GDM1 (cell line): ENCODE data around the gene FECH.

Experiments
- DNase-seq: peaks from one replicate; lab custom pipeline; 2025; lab: John Stamatoyannopoulos, UW

The FECH gene

DNA sequence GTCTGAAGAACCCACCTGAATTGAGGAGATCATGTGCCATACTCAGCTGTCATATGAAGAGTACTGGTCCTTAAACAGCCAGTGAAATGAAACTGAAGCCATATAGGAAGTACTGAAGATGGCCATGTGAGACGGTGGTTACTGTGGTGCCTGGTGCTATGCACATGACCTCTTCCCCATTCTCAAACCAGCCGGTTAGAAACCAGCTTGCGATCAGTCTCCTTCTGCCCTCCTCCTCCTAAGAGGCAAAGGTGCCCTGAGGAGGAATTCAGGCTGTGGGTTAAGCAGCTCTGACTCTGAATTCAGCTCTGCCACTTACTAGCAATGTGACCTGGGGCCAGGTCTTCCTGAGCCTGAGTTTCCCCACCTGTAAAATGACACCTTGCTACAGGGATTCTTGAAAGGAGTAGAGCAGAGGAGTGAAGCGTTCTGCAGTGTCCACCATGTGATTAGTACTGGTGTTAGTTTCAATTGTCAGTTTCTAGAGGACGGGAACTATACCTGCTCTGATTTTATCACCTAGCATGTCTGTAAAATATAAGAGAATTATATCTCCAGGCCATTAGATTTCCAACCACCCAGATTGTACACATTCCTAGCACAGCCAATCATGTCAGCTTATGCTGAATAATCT is 5.1 kb downstream of the FECH start:
- peak; percentile 66 for DNase-seq

- no peak for DNase-seq
Measured at GRCh38 chr18:57579934-57580333, 6.6 kb downstream of the FECH start.

DNA sequence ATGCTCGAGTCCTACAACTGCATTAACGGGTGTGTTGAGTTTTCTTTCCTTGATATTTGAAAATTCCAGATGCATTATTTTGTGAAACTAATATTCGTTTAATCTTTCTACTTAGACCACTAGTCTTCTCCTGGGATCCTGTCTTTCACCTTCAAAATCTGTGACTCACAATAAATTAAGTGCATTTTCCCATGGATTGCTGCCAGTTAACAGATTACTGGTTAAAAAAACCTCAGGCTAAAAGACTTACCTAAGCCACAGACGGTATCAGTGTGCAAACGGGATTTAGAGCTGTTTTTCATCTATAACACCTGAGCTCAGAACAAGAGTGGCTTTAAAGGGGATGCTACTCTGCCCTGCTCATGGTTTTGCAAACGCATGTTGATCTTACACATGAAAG is 10.2 kb downstream of the FECH start:
- DNase-seq, result no peak

DNA sequence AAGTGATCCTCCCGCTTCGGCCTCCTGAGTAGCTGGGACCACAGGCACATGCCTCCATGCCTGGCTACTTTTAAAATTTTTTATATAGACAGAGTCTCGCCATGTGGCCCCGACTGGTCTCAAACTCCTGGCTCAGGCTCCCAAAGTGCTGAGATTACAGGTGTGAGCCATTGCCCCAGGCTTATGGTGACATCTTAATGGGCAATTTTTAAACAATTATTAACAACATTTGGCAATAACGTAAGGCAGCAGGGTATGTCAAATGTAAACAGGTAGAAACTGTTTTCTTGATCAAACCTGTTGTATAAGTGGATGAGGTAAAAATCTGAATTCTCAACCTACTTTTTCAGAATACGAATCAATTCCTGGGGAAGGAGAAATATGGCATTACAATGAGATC is 11.0 kb downstream of the FECH start:
- DNase-seq, result no peak

GRCh38 chr18:57574866-57575265 is 11.6 kb downstream of the FECH start:
- no peak for DNase-seq

GRCh38 chr18:57570162-57570561 is 16.3 kb downstream of the FECH start:
- no peak for DNase-seq

DNA sequence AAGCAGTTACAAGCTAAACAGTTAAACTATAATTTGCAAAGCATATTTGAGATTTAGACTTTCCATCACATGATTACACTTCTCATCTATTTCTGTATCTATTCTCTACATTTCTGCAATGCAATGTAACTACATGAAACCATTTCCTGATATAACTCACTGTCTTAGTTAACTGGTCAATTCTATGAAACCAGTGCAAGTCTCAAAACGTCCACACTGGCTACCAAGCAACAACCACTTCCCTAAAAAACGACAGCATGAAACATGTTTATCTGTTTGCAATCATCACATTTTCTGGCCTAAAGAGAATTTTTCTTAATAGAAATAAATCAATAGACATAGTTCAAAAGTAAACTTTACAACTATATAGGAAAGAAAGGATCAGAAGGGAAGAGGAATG is 17.4 kb downstream of the FECH start:
- DNase-seq, result no peak

DNA sequence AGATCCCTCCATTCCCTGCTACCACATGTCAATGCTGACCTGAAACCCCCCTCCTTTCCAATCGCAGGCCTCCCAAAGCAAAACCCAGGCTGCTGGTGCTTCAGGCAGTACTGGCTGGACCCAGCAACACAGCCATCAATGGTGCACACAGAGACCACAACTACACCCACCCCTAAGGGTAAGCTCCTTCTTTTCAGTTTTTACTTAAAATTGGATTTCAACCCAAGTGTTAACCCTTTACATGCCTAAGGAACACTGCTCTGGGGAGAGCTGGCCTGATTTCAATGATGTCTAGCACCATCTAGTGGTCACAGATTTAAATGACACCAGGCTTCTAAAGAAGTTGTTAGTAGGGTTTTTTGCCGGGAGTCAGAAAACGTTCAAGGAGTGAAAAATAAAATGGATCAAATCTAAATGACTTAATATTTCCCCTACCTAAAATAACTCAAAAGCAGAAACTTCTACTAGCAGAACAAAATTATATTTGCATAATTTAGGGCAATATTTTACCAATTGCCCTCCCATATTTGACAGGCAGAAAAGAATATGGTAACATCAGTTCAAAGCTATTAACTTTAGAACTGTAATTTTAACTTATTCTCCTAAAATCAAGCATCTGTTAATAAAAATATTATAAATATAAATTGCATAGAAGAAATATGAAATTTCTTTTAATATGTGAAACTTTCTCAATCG is 24.6 kb downstream of the FECH start:
- DNase-seq, result no peak

DNA sequence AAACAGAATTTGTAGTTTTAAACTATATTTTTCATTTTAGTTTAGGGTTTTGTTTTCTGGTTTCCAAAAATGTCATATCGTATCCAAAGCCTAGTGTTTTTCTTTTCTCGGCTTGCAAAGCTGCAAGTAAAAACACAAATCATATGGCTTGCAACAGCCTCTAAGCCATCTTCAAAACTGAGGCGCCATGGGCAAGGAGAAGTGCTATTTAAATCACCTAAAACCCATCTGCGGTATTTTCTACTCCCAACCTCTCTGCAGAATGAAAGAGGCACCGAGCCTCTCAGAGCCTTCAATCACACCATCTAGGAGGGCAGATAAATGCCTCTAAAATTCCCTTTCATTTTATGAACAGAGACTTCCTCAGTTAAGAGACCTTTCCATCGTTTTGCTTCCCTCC is 25.2 kb downstream of the FECH start:
- no peak for DNase-seq

GRCh38 chr18:57559314-57559713 is 27.2 kb downstream of the FECH start:
- no peak for DNase-seq

DNA sequence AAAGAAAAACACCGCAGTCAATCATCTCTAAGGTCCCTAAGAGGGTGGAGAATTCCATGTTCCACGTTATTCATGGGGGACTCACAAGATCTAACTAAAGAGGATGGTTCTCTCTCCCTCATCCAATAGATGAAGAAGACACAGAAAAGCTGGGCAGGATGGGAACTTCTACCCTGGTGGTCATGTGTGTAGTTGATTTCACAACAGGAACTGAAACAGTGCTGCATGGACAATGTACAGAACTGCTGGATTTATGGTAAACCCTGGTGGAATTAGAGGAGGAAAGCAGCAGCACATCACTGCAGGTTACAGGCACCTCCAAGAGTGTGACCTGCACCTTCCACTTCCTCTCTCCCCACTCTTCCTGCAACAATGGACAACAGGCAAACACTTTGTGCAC is 31.4 kb downstream of the FECH start:
- no peak for DNase-seq

GRCh38 chr18:57550510-57550909 is 36.0 kb downstream of the FECH start:
- DNase-seq, result no peak

DNA sequence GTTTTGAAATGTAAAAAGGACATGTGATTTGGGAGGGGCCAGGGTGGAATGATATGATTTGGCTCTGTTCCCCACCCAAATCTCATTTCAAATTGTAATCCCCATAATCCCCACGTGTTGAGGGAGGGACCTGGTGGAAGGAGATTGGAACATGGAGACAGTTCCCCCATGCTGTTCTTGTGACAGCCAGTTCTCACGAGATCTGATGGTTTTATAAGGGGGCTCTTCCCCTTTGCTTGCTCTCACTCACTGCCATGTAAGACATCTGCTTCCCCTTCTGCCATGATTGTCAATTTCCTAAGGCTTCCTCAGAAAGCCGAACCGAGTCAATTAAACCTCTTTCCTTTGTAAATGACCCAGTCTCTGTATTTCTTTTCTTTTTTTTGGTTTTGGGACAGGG is 39.2 kb downstream of the FECH start:
- DNase-seq, result no peak

- no peak for DNase-seq
Measured at GRCh38 chr18:57544936-57545660, 41.4 kb downstream of the FECH start.

GRCh38 chr18:57543560-57543959 is 42.9 kb downstream of the FECH start:
- no peak for DNase-seq

DNA sequence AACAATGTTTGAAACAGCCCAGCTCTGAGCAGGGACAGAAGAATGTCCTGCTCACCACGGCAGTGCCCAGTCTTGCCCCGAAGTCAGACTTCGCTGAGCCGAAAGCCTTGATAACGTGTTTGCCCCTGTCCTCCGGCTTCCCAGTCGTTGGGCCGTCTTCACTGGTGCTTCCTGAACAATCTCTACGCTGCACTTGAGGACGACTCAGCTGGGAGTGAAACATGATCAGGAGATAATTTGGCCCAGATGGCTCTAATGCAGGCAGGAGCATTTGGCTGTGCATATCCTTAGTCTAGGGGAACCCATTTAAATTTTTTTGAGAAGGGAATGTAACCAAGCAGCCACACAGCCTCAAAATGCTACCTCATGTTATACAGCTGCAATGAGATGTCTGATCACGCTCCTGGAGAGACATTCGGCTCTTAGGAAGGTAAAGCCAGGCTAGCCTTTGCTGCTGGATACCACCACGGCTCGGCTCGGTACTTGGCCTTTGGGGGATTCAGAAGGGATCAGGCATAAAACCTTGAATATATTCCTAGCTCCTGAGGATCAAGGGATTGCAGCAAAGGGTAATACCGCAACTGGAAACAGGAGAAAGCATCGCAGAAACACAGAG is 43.6 kb downstream of the FECH start:
- no peak for DNase-seq

GRCh38 chr18:57542126-57542525 is 44.4 kb downstream of the FECH start:
- DNase-seq, result no peak

- no peak for DNase-seq
Measured at GRCh38 chr18:57539702-57540101, 46.8 kb downstream of the FECH start.

GRCh38 chr18:57538614-57539013 is 47.9 kb downstream of the FECH start:
- no peak for DNase-seq

DNA sequence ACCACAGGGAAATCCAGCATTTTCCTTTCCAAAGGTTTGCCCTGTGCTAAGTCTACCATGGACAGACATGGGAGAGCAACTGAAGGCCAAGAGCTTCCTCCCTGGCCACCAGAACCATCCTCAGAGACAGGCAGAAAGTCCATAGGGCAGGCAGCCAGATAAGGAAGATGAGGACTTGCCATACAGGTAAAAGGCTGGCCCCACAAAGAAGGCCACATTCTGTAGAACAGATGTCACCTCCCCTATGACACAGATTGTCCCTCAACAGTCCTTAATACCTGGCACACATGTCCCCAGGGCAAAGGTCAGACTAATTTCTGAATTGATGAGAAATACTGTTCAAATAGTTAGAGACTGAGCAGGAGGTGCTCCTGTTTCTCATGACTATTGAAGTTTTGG is 52.0 kb downstream of the FECH start:
- no peak for DNase-seq

- DNase-seq, result no peak
Measured at GRCh38 chr18:57533868-57534510, 52.5 kb downstream of the FECH start.
